GM08714 (cell line): ENCODE results near the gene C2orf68.

Experiments used
- H3K4me3 ChIP-seq: fragments of 200-500 bp; sonication (Bioruptor generic); 2 replicates; pipeline ENCODE4 v1.5.1; 2014; ENCODE audit warnings: mild to moderate bottlenecking, low read length, inconsistent platforms
- ZNF274 ChIP-seq: IDR thresholded peaks from 2 replicates; pipeline ENCODE4 v1.6.1; 2012; ENCODE audit warnings: mild to moderate bottlenecking, low read depth, low read length

C2orf68 gene

GRCh38 chr2:85564144-85564563 is 47.7 kb downstream of the C2orf68 start:
- TF ChIP-seq ZNF274 = no peak
- no peak overlapping the region for H3K4me3 ChIP-seq

GRCh38 chr2:85561280-85562212 is 50.3 kb downstream of the C2orf68 start, which contains the start of gene GGCX:
GGCX (minus strand) TSS chr2:85561493; CDS start chr2:85561428, 65 bp downstream.
- TF ChIP-seq ZNF274 = no peak
- H3K4me3 ChIP-seq = peak within 1 kb of the TSS; percentile 83

GRCh38 chr2:85560812-85561279 is 51.0 kb downstream of the C2orf68 start:
- peak overlapping the region; percentile 83 for H3K4me3 ChIP-seq
- TF ChIP-seq ZNF274 = no peak

DNA sequence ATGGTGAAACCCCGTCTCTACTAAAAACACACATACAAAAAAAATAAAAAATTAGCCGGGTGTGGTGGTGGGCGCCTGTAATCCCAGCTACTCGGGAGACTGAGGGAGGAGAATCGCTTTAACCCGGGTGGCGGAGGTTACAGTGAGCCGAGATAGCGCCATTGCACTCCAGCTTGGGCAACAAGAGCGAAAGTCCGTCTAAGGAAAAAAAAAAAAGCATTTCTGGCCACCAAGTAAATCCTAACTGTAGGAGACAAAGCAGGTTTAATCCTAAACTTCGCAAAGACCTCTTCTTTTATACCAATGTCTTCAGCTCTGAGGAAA is 51.5 kb downstream of the C2orf68 start:
- peak overlapping the region; percentile 83 for H3K4me3 ChIP-seq

- H3K4me3 ChIP-seq = no peak overlapping the region
- TF ChIP-seq ZNF274 = no peak
Observed at GRCh38 chr2:85558160-85558559, 53.7 kb downstream of the C2orf68 start.

DNA sequence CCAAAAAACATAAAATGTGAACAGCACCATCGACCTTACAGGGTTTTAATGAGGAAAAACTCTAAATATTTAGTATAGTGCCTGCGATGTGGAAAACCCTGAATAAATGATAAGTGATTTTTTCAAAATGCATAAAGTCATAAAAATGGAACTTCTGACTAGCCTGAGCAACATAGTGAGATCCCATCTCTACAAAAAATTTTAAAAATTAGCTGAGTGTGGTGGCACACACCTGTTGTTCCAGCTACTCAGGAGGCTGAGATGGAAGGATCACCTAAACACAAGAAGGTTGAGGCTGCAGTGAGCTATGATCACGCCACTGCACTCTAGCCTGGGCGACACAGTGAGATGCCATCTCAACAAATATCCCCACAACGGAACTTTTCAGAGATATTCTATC is 54.7 kb downstream of the C2orf68 start:
- TF ChIP-seq ZNF274 = no peak
- no peak overlapping the region for H3K4me3 ChIP-seq
